HS-5 (cell line): ENCODE measurements around the gene KIF6.

Experiments
- DNase-seq: peaks from one replicate; pipeline ENCODE4 v3.0.0-alpha.2; 2012; ENCODE audit warnings: low read depth

KIF6 gene

GRCh38 chr6:39347906-39348585 lies 377.2 kb downstream of the KIF6 start:
- DNase-seq = peak; percentile 40

GRCh38 chr6:39347206-39347605 lies 378.0 kb downstream of the KIF6 start:
- no peak for DNase-seq

GRCh38 chr6:39344821-39345280 lies 380.4 kb downstream of the KIF6 start:
- DNase-seq = no peak

- DNase-seq = no peak
Measured at GRCh38 chr6:39343396-39343870, 381.8 kb downstream of the KIF6 start.

- DNase-seq = no peak
Measured at GRCh38 chr6:39342692-39343395, 382.4 kb downstream of the KIF6 start.

- DNase-seq = no peak
Measured at GRCh38 chr6:39341937-39342336, 383.3 kb downstream of the KIF6 start.

GRCh38 chr6:39341352-39341751 lies 383.9 kb downstream of the KIF6 start:
- no peak for DNase-seq

- no peak for DNase-seq
Measured at GRCh38 chr6:39339868-39340550, 385.2 kb downstream of the KIF6 start.

GRCh38 chr6:39339096-39339867 lies 385.9 kb downstream of the KIF6 start:
- DNase-seq = no peak

- DNase-seq = no peak
Measured at GRCh38 chr6:39338397-39338796, 386.8 kb downstream of the KIF6 start.

GRCh38 chr6:39335780-39336545 lies 389.2 kb downstream of the KIF6 start:
- DNase-seq = peak; percentile 20

- no peak for DNase-seq
Measured at GRCh38 chr6:39333644-39334438, 391.4 kb downstream of the KIF6 start.

GRCh38 chr6:39330476-39330875 lies 394.7 kb downstream of the KIF6 start:
- no peak for DNase-seq

GRCh38 chr6:39330057-39330456 lies 395.2 kb downstream of the KIF6 start:
- DNase-seq = no peak

- no peak for DNase-seq
Measured at GRCh38 chr6:39328066-39328465, 397.1 kb downstream of the KIF6 start.

GRCh38 chr6:39327507-39327906 lies 397.7 kb downstream of the KIF6 start:
- no peak for DNase-seq

- no peak for DNase-seq
Measured at GRCh38 chr6:39322306-39322850, 402.8 kb downstream of the KIF6 start, which contains the start of gene KCNK16. Gene KCNK16, minus strand, starts transcription at chr6:39322702. Its CDS starts 162 bp downstream, at chr6:39322540.

- DNase-seq = no peak
Measured at GRCh38 chr6:39321761-39322160, 403.4 kb downstream of the KIF6 start.

GRCh38 chr6:39320363-39320984 lies 404.7 kb downstream of the KIF6 start:
- no peak for DNase-seq
